Activated CD4-positive, alpha-beta T cell treated with anti-CD3 and anti-CD28 coated beads for 1 hour (primary cell): Measurements from ENCODE around the gene PRICKLE2.

Experiments used
- DNase-seq: peaks from one replicate; pipeline ENCODE4 v3.0.0-alpha.2; 2020

The PRICKLE2 gene

DNA sequence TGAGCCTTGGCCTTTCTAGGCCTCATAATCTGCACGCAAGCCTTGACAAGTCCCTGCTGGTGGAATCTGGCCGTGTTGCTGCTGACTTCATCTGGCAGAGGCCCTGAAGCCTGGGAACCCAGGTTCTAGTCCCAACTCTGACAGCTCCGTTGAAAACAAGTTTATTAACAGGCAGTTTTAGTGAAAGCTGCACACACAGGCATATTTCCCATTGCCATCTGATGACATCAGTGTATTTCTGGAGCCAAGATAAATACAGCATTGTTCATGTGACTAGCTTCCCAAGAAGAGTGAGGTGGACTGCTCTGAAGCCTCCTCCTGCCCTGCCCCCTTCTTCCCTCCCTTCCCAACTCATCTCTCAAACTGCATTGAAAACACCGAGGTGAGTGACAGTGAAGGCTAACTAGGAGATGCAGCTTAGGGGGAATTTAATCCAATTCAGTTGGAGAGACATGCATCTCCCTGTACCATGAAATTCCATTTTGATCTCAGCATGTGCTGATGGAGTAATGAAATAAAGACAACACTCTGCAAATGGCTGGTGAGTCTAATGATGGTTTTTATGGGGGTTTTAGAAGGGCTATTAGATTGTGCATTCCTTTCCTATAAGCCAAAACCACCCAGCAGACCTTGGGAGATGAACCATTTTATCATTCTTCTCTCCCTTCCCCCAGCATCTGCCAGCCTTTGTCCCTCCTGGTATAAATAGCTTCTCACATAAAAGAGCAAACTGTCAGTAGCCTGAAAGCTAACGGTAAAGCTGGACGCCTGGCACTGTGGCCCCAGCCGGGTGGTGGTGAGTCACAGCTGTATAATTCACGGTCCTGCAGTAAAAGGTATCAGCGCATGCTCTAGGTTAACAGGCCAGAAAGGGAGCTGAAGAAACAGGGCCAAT lies 38.0 kb downstream of the PRICKLE2 start:
- no peak for DNase-seq

DNA sequence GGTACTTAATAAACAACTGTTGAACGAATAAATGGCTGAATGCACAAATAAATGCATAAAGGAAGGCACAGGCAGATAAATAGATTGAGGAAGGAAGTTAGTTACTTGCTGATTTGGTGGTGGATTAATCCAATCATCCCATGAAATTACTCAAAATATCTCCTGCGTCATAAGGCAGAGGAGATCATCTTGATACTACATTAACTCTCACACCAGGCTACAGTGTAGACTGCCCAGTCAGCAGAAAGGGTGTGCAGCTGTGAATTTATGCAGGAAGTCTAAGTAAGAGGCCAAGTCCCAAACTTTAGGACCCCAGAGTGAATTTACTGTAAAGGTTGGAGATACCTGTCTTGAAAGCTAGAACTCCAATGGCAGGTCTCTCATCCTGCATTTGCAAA lies 38.6 kb downstream of the PRICKLE2 start:
- no peak for DNase-seq

DNA sequence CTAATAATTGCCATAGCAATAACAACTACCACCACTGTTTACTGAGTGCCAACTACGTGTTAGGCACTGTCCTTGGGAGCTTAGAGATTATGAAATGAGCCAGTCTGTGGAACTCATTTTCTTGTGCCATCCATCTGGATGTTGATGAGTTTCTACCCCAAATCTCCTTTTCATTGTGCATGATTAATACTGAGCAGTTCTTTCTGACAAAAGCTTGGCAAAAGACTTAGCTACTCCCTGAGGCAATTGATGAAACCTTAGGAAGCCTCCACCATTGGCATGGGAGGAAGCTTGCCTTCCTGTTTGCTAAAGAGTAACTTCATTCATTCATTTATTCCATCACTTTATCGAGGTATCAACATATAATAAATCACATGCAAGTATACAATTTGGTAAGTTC lies 39.8 kb downstream of the PRICKLE2 start:
- no peak for DNase-seq

DNA sequence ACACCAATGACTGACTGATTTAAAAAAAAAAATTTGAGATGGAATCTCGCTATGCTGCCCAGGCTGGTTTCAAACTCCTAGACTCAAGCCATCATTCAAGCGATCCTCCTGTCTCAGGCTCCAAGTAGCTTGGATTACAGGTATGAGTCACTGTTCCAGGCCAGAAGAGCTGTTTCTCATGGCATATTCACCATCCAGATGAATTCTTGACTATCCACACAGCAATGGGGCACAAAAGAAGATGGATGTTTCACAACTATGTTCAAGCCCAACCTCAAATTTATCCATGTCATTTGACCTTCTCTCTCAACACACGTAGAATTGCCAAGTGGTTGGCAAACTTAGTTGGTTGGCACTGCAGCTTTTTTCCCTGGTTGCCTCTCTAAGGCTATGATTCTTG lies 40.6 kb downstream of the PRICKLE2 start:
- no peak for DNase-seq

DNA sequence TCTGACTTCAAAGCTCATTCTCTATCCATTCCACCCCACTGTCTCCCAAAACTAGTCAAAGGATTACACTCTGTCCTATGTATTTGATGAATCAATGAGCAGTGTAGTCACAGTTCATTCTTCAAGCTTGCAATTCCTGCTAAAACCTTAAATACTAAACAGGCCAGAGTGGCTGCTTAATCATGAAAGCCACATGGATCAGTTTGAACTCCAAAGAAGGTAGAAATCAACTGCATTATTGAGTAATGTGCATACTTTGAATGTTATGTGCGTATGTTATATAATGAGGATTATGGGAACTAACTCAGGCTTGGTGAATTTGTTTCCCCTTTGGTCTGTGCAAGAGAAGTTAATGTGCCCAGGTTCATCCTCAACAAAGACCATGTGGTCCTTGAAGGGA lies 45.4 kb downstream of the PRICKLE2 start:
- no peak for DNase-seq

DNA sequence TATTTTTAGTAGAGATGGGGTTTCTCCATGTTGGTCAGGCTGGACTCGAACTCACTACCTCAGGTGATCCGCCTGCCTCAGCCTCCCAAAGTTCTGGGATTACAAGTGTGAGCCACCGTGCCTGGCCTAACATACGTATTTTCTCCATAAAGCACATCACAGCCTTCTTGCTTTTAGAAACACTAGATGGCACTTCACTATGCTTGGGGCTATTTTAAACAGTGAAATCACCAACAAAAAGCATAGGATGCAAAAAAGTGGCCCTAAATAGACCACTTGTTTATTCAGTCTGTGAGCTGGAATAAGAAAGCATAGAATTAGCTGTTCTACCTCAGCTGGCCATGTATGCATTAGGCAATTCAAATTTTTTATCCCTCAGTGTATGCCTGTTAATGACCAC lies 46.0 kb downstream of the PRICKLE2 start:
- no peak for DNase-seq

DNA sequence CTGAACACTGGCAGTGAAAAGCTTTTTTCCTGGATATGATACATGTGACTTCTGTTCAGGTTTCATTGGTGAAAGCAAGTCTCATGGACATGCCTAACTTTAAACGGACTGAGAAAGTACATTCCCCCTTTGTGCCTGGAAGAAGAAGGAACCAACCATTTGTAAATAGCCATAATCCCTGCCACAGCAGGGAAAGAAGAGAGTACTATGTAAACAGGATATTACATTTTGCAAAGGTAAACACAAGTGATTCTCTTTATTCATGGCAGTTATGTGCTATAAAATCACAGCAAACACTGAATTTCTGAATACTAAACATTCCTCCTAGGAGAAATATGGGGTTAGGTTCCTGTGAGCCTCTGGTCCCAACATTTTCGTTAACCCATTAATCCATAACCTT lies 46.8 kb downstream of the PRICKLE2 start:
- DNase-seq = no peak

DNA sequence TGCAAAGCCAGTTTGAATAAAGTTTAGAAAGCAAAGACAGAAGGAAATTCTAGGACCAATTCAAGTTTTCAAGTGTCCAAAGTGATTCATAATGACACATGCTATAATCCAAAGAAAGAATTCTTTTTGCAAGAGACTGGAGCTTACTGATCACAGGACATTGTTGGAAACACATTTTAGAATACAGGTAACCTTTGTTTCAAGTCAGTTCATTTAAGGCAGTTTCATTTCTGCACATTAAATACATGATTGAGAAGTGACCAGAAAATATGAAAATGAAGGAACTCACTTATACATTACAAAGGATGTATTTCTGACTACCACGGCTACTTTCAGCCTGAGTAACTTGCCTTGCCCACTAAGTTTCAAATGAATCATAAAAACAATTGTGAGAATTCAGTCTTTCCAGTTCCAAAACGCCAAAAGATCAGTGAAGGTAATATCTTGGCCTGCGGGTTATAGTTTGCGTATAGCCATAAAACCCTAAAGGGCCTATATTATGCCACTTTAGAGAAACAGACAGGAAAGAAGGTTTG lies 48.7 kb downstream of the PRICKLE2 start:
- DNase-seq = no peak

DNA sequence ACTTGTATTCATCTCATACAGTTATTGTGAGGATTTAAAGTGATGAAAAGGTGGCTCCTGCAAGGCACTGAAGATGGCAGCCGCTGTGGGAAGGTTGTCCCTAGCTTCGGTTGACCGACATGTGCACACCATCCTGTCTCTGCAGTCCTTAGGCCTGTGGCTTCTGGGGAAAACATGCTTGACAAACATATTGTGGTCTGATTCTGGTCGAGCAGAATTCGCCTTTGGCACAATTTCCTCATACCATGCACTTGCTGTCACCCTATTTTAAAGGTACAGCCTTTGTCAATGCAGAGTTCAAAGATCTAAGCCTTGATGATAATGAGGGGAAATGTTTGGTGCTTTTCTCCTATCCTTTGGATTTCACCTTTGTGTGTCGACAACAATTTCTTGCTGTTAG lies 50.9 kb downstream of the PRICKLE2 start:
- no peak for DNase-seq

DNA sequence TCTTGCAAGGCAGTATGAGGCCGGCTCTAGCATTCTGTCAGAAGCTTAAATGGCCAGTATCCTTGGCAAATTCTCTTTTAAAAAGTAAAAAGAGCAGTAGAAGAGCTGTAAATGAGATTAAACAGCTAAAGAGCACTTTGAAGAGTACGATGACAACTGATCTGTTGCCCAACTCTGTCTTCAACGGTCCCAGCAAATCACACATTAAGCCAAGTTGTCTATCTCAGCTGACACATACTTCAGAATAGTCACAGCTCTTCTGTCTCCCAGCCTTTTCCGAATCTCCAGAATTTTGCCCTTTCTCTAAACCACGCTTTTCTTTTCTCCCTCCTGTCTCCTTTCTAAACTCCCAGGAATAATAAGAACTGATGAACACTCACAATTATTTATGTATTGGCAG lies 51.7 kb downstream of the PRICKLE2 start:
- no peak for DNase-seq

DNA sequence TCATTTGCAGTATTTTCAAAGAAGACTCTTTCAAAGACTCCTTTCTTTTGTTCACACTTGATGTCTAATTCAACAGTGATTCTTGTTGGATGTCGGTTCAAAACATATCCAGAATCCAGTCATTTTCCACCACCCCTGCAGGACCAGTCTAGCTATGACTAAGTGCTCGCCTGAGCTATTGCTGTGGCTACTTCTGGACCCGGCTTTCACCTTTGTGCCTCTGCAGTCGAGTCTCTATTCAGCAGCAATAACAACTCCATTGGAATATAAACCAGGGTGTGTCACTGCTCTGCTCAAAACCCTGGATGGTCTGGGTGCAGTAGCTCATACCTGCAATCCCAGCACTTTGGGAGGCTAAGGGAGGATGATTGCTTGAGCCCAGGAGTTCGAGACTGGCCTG lies 55.0 kb downstream of the PRICKLE2 start:
- DNase-seq = no peak

DNA sequence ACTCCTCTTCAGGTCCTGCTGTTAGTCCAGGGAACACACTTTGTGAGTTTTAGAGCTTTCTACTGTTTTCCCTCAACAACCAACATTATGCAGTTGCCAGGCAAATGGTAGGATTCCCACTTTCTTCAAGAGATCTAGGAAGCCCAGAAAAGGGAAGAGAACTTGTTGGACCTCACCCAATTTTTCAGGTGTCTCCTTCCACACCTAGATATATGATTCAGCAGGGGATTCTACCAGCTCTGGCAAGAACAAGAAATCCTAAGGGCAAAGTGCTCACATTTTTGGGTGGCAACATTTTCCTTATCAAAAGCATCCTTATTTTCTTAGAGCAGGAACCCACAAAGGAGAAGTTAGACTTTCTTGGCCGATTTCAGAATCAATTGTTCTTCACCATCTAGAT lies 57.4 kb downstream of the PRICKLE2 start:
- no peak for DNase-seq

DNA sequence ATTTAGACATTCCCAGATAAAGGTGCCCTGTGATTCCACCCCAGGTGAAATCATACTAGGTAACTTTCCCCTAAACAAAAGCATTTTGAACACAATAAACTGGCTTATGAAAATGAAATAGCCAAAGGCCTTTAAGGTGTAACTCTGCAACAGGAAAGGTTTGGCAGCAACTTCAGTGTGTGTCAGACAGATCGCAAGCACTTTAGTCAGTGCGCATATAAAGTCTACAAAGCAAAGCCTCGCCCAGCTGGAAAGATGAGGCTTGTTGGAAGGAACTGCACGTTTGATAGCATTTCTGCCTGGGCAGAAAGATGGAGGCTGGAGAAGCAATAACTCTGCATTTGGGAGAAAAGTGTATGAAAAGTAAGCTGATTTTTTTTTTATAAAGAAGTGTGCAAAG lies 57.9 kb downstream of the PRICKLE2 start:
- DNase-seq = no peak

DNA sequence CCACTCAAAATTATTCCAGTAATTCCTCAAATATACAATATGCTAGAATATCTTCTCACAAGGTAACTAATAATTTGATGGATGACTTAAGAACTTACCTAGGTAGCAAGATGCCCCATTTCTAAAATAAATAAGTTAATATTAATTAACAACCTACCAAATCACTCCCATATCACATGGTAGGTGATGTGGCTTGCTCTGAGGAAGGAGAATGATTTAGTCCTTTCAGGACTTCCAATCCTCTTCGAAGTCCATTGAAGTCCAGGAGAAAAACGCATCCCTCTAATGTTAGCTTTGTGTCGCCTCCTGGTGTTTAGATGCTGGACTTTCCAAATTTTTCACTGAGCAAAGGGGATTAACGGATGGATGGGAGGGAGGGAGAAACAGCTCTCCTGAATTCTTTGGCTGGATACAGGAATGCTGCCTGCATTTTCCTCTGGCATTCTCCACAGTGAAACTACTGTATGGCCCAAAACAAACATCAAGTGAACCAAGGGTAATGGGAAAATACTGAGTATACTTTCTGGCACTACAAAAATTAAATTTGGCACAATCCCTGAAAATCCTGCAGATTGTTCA lies 58.6 kb downstream of the PRICKLE2 start:
- DNase-seq = no peak

DNA sequence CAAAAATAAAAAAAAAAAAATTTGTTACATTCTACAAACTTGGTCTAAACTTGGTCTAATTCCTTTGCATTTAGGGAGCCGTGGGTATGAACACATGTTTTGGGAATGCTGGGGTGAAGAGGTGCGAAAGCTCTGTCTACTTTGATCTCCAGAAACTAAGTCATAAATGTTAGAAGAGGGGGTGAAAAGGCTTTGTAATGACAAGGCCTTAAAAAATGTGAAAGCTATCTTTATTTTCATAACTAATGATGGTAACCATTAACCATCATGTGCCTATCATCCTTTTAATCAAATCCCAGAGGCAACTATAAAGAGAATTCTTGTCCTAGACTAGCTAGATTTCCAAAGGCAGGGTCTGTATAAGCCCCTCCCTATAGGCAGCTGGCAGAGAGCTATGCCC lies 60.9 kb downstream of the PRICKLE2 start:
- DNase-seq = no peak

DNA sequence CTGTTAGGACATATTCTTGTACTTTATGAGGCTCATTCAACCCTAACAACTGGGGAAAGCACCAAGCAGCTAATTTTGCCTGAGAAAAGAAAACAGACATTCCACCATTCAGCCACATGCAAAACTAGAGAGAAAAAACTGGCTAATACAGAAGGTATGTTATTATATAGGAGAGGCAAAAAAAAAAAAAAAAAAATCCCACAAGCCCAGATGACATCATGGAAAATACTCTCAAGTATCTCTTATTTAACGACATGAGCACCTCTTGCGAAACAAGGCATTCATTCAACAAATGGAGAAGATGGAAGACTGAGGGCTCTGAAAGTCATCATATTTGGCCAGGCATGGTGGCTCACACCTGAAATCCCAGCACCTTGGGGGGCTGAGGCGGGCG lies 61.5 kb downstream of the PRICKLE2 start:
- DNase-seq = no peak

DNA sequence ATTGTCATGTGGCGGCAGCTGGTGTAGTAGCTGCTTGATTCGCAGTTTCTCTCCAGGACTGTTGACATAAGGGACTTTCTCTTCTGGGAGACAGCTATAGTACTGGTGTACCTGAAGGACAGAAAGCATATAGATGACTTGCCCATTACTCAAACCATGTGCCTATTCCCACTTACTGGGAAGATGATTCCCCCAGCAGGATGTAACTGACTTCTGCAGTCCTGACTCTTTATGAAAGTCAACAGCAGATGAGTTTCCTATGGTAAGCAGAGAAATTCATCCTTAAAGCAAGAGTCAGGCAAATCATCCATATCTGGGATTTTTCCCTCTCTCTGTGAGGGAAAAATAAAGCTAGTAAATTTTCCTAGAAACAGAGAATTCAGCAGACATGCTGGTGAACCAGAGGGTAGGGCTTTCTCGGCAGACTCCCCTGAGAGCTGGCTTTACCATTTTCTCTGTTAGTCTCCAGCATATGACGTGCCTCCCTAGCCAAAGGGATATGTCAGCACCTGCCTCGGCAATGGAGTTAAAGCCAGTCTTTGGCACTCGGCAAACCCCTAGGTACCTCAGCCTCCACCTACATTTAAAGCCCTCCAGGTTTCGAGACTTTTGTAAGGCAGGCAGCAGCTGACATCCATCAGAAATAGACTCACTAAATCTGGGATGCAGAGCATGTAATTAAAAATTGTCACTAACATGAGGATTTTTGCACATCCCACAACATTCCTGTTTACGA lies 62.1 kb downstream of the PRICKLE2 start:
- no peak for DNase-seq

DNA sequence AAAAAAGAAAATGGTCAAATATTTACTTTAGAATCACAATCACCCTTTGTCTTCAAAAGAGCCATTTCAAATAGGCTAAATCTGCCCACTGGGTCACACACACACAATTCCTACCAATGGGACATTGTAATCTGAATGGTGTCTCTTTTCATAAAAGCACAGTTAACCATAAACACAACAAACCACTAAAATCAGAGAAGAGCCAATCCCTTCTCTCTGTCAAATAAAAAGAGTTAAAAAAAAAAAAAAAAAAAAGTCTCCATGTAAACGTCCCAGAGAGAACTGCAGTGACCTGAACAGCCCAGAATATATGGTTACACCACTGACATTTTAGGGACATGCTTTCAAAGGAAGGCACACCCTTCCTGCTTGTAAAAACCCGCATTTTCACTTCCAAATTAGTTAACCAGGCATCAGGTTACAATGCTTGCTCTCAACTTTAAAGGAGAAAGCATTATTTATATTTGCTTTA lies 63.7 kb downstream of the PRICKLE2 start:
- DNase-seq = no peak

DNA sequence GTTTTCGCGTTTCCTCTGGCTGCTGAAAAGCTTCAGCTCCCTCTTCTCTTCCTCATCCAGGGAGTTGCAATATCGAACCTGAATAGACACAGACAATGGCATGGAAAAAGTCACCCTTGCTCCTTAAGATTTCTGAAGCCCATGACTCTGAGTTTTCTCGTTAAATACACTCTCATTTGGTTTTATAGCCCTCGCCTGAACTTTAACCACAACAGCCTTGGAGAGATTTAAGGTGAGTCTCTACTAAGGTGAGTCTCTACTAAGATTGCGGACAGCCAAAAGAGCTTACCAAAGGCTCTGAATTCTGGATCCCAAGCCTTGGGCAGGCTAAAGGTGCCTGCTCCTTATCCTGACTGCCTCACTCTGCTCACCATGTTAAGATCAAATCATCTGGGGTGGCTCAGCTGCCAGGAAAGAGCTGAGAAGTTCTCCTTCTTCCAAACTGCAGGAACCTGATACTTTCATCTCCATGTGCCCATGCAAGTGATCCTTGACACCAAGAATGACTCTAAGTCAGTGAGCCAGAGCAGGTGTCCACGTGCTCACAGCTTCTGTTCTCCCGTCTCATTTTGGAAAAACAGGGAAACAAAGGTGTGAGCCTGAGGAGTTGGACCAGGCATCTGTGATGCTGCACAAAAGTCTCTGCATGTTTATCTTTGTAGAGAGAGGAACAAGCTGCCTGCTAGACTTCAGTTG lies 65.1 kb downstream of the PRICKLE2 start:
- no peak for DNase-seq

DNA sequence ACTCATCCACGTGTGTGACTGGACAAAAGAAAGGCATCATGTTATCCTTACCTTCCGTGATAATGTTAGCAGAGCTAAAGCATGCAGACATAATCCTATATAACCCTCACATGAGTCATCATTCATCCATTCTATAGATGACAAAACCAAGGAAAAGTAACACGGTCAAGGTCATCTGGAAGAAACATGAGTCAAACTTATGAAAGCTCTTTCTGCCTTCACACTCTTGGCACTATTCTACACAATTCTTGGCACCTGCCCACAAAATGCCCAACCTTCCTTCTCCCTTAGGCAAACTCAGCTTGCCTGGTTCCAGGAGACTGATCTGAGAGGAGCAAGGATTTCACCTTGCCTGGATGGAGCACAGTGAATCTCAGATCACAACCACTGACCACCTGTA lies 66.9 kb downstream of the PRICKLE2 start:
- DNase-seq = no peak

DNA sequence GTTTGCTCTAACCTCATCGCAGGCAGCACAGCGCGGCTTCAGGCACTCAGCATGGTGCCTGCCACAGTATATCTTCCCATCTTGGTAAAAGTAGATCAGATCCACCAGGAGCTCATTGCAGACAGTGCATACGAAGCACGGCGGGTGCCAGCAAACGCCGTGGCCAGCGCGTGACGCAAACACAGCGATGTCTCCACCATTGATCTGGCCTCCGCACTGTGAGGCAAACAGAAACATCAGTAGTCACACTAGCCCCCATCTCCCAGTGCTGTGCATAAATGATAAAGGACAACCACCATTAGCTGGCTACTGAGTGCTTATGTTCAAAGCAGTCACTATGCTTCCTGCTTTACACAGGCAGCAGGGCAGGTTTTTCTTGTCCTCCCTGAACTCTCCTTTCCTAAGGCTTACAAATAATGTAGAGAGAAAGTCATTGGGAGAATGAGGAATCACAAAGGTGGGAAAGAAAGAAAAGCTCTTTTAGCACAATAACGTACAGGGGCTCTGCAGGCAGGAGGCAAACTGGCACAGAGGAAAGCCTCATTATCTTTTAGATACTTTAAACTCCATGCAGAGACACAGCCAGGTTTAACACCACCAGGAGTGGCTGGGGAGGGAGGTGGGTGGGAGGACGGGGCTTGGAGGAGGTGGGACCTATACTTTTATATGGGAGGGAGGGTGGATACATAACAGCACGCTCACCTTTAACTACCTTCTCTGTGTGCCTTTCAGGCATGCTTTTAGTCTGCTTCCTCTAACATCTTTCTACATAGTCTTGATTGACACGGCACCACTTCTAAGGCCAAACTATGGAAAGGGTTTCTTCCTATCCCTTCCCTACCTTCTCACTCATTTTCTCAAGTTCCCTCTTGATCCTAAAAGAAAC lies 67.9 kb downstream of the PRICKLE2 start:
- DNase-seq = no peak

DNA sequence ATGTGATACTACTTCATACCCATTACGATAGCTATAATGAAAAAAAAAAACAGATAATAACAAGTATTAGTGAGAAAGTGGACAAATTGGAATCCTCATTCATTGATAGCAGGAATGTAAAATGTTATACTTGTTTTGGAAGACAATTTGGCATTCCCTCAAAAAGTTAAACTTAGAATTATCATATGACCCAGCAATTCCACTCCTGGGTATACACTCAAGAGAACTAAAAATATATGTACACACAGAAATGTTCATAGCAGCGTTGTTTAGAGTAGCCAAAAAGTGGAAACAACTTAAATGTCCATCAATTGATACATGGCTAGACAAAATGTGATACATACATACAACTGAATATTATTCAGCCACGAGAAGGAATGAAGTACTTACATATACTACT lies 69.9 kb downstream of the PRICKLE2 start:
- DNase-seq = no peak
